HG03521 (cell line): Measurements from ENCODE around the gene OR1L6.

ENCODE experiments used
- ATAC-seq: cut with Tn5 transposase; IDR thresholded peaks from one replicate; pipeline ENCODE4 v1.9.1; 2021; ENCODE audit warnings: mild to moderate bottlenecking, moderate library complexity; ENCODE audit not compliant: unreplicated experiment

Gene OR1L6

GRCh38 chr9:122742003-122742402 is at the start of gene OR1L6:
OR1L6 (plus strand) TSS chr9:122742303; CDS start chr9:122749848, 7,545 bp downstream.
- ATAC-seq, result no peak

- no peak for ATAC-seq
These were observed 46.4 kb upstream of the OR1L6 start for GRCh38 chr9:122695696-122696095.

GRCh38 chr9:122718038-122718437 is 24.1 kb upstream of the OR1L6 start:
- ATAC-seq, result no peak

GRCh38 chr9:122719218-122719617 is 22.9 kb upstream of the OR1L6 start:
- no peak for ATAC-seq

GRCh38 chr9:122723690-122724089 is 18.4 kb upstream of the OR1L6 start, which contains the start of gene OR1L4:
OR1L4 (plus strand) TSS chr9:122723990; CDS start chr9:122723990, 0 bp downstream.
- ATAC-seq, result no peak

- ATAC-seq, result no peak
These were observed 12.7 kb downstream of the OR1L6 start for GRCh38 chr9:122754825-122755224.

- no peak for ATAC-seq
These were observed 25.7 kb downstream of the OR1L6 start for GRCh38 chr9:122767817-122768216.

- no peak for ATAC-seq
These were observed 34.9 kb downstream of the OR1L6 start for GRCh38 chr9:122777052-122777451.

- ATAC-seq, result no peak
These were observed 36.0 kb downstream of the OR1L6 start for GRCh38 chr9:122777935-122778627.

GRCh38 chr9:122779181-122779580 is 37.1 kb downstream of the OR1L6 start:
- ATAC-seq, result no peak

- no peak for ATAC-seq
These were observed 37.9 kb downstream of the OR1L6 start for GRCh38 chr9:122780026-122780425.

GRCh38 chr9:122781671-122782070 is 39.6 kb downstream of the OR1L6 start:
- ATAC-seq, result no peak

- ATAC-seq, result no peak
These were observed 43.2 kb downstream of the OR1L6 start for GRCh38 chr9:122785269-122785668.

GRCh38 chr9:122786338-122786737 is 44.2 kb downstream of the OR1L6 start:
- no peak for ATAC-seq

GRCh38 chr9:122788831-122789230 is 46.7 kb downstream of the OR1L6 start, which contains the start of gene OR5C1:
OR5C1 (plus strand) TSS chr9:122788933; CDS start chr9:122788933, 0 bp downstream.
- no peak for ATAC-seq

GRCh38 chr9:122789256-122790046 is 47.3 kb downstream of the OR1L6 start:
- no peak for ATAC-seq

GRCh38 chr9:122791872-122792669 is 50.0 kb downstream of the OR1L6 start:
- no peak for ATAC-seq

GRCh38 chr9:122797316-122798063 is 55.4 kb downstream of the OR1L6 start:
- ATAC-seq, result no peak
